GM13976 (cell line): Measurements from ENCODE around the gene CAPN8.

Source experiments
- DNase-seq: peaks from one replicate; pipeline ENCODE4 v3.0.0; 2012; ENCODE audit warnings: low spot score
- in situ Hi-C: fragments of 300-500 bp; cut with MboI; formaldehyde crosslinking; loops from one replicate; pipeline ENCODE4 v1.12.0; 2022; ENCODE audit warnings: low sequenced_read_pairs, mixed read lengths, inconsistent platforms; ENCODE audit not compliant: unreplicated experiment
- TF ChIP-seq, protein P1 (sequence below): IDR thresholded peaks from 2 replicates; pipeline ENCODE4 v1.5.1; 2012; ENCODE audit warnings: borderline replicate concordance, mild to moderate bottlenecking; ENCODE audit not compliant: insufficient read depth; ENCODE audit errors: extremely low read depth, missing control alignments, control extremely low read depth

The CAPN8 gene

GRCh38 chr1:223609977-223610376 lies 55.5 kb downstream of the CAPN8 start:
- in situ Hi-C loops, result no loop called here
- no peak for DNase-seq
- TF ChIP-seq, protein P1, sequence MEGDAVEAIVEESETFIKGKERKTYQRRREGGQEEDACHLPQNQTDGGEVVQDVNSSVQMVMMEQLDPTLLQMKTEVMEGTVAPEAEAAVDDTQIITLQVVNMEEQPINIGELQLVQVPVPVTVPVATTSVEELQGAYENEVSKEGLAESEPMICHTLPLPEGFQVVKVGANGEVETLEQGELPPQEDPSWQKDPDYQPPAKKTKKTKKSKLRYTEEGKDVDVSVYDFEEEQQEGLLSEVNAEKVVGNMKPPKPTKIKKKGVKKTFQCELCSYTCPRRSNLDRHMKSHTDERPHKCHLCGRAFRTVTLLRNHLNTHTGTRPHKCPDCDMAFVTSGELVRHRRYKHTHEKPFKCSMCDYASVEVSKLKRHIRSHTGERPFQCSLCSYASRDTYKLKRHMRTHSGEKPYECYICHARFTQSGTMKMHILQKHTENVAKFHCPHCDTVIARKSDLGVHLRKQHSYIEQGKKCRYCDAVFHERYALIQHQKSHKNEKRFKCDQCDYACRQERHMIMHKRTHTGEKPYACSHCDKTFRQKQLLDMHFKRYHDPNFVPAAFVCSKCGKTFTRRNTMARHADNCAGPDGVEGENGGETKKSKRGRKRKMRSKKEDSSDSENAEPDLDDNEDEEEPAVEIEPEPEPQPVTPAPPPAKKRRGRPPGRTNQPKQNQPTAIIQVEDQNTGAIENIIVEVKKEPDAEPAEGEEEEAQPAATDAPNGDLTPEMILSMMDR, result no peak

DNA sequence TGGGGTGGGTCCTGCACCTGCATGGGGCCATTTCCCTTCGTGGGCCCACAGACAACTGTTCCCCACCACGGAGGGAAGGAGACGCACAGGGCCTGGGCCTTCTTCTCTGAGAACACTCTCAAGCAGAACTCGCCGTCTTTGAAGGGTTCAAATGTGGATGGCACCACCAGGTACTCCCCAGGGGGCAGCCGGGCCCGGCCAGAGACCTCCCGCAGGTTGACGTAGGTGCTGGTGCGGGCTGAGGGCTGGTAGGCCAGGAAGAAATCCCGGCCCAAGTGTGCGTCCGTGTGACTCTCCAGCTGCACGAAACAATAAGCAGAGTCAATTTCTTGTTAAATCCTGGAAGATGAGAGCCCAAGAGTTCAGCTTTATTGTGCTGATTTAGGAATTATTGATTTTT lies 56.4 kb downstream of the CAPN8 start:
- in situ Hi-C loops, result no loop called here
- TF ChIP-seq, protein P1, result no peak

DNA sequence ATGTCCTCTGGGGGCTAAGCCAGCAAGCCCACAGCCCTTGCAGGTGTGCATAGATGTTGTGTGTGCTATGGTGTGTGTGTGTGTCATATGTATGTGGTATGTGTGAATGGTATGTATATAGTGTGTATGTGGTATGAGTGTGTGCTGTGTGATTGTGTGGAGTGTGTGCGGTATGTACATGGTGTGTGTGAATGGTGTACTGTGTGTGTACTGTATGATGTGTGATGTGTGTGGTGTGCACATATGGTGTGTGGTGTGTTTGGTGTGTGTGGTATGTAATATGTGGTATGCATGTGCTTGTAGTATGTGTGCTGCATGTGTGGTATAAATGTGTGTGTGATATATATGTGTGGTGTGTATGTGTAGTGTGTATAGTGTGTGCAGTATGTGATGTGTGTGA lies 107.0 kb downstream of the CAPN8 start:
- in situ Hi-C loops, result no loop called here
- TF ChIP-seq, protein P1, result no peak
- DNase-seq, result no peak

More for the DNA sequence above, 56.4 kb downstream of the CAPN8 start:
- no peak for DNase-seq

GRCh38 chr1:223557130-223557475 lies 108.4 kb downstream of the CAPN8 start:
- no peak for DNase-seq
- TF ChIP-seq, protein P1, result no peak
- in situ Hi-C loops, result no loop called here

GRCh38 chr1:223556414-223557129 lies 108.9 kb downstream of the CAPN8 start:
- in situ Hi-C loops, result no loop called here
- DNase-seq, result peak; percentile 69
- TF ChIP-seq, protein P1, result peak; percentile 67

GRCh38 chr1:223553957-223554356 lies 111.5 kb downstream of the CAPN8 start:
- TF ChIP-seq, protein P1, result no peak
- DNase-seq, result no peak
- in situ Hi-C loops, result no loop called here
